22Rv1 (cell line): ENCODE results near the gene YTHDF1.

Source experiments
- CTCF ChIP-seq: fragments of 450-650 bp; IDR thresholded peaks from 2 replicates; pipeline ENCODE4 v1.5.1; 2017; ENCODE audit warnings: mild to moderate bottlenecking
- ZFX ChIP-seq: fragments of 450-650 bp; IDR thresholded peaks from 2 replicates; pipeline ENCODE4 v1.6.1; 2017; ENCODE audit warnings: antibody characterized with exemption, borderline replicate concordance

GRCh38 chr20:63238514-63239125 is 22.7 kb upstream of the YTHDF1 start:
- TF ChIP-seq CTCF: peak; percentile 39
- TF ChIP-seq ZFX: no peak
